Activated naive CD8-positive, alpha-beta T cell treated with anti-CD3 and anti-CD28 coated beads, Interleukin-2, amount 50 U/mL, for 24 hours (primary cell): ENCODE measurements around the gene GDPD4.

Experiments
- ATAC-seq: fragments of 150-1000 bp; cut with Tn5 transposase; one replicate; pipeline ENCODE4 v1.10.0; 2021
- DNase-seq: peaks from one replicate; pipeline ENCODE4 v3.0.0; 2021
- H3K27ac Mint-ChIP-seq: one replicate; pipeline ENCODE4 v1.8.0; 2021; ENCODE audit warnings: mild to moderate bottlenecking, mixed read lengths
- H3K27me3 Mint-ChIP-seq: one replicate; pipeline ENCODE4 v1.8.0; 2021; ENCODE audit warnings: mixed read lengths
- H3K36me3 Mint-ChIP-seq: one replicate; pipeline ENCODE4 v1.8.0; 2021; ENCODE audit warnings: low read depth, mixed read lengths
- H3K4me1 Mint-ChIP-seq: one replicate; pipeline ENCODE4 v1.8.0; 2021; ENCODE audit warnings: mixed read lengths
- H3K4me3 Mint-ChIP-seq: one replicate; pipeline ENCODE4 v1.8.0; 2021; ENCODE audit warnings: mild to moderate bottlenecking, moderate library complexity, mixed read lengths
- H3K9me3 Mint-ChIP-seq: one replicate; pipeline ENCODE4 v1.8.0; 2021; ENCODE audit warnings: mixed read lengths

The GDPD4 gene, protein sequence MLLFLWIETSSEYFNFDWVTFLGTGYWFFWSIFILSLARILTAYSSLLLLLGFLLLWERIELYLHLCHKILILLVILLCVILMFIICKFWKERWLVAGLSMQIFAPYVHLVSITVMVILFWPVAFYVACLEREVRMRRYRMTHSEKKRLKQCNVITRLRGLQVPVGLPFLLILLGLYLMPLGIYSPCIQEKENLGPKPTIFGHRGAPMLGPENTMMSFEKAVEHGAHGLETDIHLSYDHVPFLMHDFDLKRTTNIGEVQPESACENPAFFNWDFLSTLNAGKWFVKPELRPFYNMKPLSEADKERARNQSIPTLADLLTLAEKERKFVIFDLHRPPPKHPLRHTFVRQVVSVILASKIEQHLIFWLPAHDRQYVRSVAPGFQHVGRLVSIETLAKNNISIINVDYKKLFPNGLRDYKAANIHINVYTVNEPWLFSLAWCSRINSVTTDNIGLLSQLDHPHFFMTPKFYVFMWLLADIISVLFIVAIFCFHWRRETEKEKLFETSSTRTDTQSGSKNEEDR

DNA sequence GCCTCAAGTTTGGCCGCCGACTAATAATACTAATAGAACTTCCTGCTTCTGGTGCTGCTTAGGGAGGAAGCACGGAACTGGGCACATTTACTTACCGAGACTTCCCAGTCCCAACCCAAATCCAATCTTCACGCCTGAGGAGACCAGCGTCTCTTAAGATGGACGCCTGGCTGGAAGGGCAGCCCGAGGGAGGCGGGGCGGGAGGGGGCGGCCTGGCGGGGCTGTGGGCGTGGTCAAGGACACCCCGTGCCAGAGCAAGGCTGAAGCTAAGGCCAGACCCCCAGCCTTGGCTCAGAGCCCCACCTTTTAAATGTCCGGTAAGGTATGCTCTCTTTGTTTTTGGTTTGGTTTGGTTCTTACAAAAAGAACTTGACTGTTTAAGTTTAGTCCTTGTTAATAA, at the start of gene GDPD4:
Gene GDPD4, minus strand, starts transcription at position 177 of the 400 bp plus-strand sequence. CDS start 16,549 bp downstream, outside the sequence.
- no peak within 1 kb of the TSS for H3K27ac Mint-ChIP-seq
- H3K9me3 Mint-ChIP-seq = no peaks in the 10 kb centered on the region
- H3K27me3 Mint-ChIP-seq = no peaks in the 10 kb centered on the region
- H3K4me3 Mint-ChIP-seq = no peak within 1 kb of the TSS
- no peaks in the 10 kb centered on the region for H3K36me3 Mint-ChIP-seq
- no peak for DNase-seq
- no peak for ATAC-seq
- no peaks in the 10 kb centered on the region for H3K4me1 Mint-ChIP-seq

DNA sequence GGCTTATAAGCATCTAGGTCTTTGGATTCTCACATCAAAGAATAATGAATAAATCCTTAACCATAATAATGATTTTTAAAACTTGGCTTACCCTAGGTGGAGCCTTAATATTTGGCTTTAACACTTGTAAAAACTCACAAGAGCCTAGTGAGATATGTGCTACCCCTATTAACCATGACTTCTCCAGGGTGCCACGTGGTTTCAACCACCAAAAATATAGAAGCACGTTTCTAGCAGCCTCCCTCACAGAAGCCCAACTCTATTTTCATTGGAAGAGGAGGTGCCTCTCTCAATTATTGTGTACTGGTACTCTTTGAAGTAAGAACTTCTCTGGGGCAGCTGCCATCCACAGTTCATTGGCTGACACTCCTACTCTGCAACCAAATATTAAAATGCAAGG, 46.5 kb upstream of the GDPD4 start:
- ATAC-seq = no peak
- Mint-ChIP-seq H3K27me3 (no peaks in the 10 kb centered on the region), H3K36me3 (peaks cover 11% of the 10 kb centered on the region), H3K4me1 (no peaks in the 10 kb centered on the region), H3K27ac (no peak overlapping the region), H3K4me3 (no peak overlapping the region), H3K9me3 (no peaks in the 10 kb centered on the region)
- no peak for DNase-seq

DNA sequence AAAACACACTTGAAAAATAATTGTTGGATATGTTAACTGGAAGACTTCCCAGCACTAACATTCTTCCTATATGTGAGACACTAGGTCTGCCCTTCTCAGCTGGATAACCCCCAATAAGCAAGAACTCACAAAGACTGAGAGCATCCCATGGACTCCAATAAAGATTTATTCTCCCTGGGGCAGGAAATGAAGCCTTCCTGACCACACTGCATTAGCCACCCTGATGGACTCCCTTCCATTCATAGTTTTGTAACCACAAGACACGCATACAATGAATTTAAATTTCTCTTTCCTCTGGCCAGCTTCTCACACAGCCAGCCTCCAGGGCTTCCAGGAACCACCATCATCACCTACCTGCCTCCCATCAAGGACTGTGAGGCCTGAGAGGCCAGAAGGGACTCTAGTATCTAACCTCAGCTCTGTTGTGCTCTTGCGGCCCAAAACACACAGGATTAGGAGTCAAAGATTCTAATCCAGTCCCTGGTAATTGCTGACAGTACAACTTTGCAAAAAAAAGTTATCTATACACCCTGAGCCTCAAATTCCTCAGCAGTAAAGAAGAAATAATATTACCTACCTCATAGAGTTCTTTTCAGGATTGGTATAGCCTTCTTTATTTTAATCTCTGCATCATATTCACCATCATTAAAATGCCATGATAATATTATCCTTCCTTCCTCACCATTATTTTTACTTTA, 45.6 kb upstream of the GDPD4 start:
- Mint-ChIP-seq H3K36me3 (peaks cover 17% of the 10 kb centered on the region), H3K9me3 (no peaks in the 10 kb centered on the region), H3K27ac (no peak overlapping the region), H3K4me1 (no peaks in the 10 kb centered on the region), H3K27me3 (no peaks in the 10 kb centered on the region), H3K4me3 (no peak overlapping the region)
- ATAC-seq (no peak), DNase-seq (no peak)

DNA sequence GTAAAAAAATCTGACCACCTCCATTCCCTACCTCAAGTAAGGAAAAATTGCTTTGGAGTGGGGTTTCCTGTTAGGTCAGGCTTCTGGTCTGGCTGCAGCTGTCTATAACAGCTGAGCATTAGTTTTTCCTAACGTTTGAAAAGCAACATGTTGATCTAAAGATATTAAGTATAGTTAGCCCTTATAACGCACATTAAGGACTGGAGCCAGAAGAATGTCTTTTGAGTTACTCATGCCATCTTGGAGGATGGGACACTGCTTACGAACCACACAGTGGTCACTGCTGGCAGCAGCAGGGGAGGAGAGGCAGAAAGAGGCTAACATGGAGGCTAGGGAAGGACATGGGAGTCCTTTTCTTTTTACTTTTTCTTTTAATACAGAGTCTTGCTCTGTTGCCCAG, 44.1 kb upstream of the GDPD4 start:
- H3K4me1 Mint-ChIP-seq = no peaks in the 10 kb centered on the region
- H3K27ac Mint-ChIP-seq = no peak overlapping the region
- ATAC-seq (no peak), DNase-seq (no peak)
- peaks cover 25% of the 10 kb centered on the region for H3K36me3 Mint-ChIP-seq
- H3K27me3 Mint-ChIP-seq = no peaks in the 10 kb centered on the region
- no peak overlapping the region for H3K4me3 Mint-ChIP-seq
- H3K9me3 Mint-ChIP-seq = no peaks in the 10 kb centered on the region

DNA sequence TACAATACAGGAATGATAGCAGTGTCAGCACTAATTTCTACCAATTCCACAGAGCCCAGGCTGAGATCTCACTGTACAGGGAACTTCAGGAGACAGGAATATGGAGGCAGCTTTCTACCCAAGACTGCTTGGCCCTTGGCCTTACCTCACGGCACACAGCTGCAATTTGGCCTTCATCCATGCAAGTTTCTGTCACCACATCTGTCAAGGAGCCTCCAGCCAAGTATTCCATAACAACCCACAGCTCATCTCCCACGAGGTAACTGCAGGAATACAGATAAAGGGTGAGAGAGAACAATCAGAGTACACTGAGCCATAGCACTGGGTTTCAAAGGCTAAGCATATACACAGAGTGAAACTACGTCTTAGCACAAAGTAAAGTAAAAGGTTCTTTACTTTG, 39.0 kb upstream of the GDPD4 start:
- Mint-ChIP-seq H3K27ac (no peak overlapping the region), H3K4me1 (no peaks in the 10 kb centered on the region), H3K9me3 (no peaks in the 10 kb centered on the region), H3K27me3 (no peaks in the 10 kb centered on the region), H3K4me3 (no peak overlapping the region), H3K36me3 (peaks cover 25% of the 10 kb centered on the region)
- DNase-seq = no peak
- ATAC-seq = no peak

DNA sequence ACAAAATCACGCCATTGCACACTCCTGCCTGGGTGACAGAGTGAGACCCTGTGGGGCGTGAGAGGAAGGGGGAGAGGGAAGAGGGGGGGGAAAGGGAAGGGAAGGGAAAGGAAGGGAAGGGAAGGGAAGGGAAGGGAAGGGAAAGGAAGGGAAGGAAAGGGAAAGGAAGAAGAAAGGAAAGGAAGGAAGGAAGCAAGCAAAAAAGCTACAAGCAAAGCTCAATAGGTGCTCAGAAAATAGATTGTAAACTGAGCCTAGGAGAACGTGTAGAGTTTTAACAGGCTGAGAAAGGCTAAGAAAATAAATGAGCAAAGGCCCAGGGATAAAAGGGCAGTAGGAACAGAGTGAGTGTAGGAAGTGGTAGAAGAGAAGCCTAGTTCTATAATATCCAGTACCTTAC, 30.8 kb upstream of the GDPD4 start:
- H3K27me3 Mint-ChIP-seq = no peaks in the 10 kb centered on the region
- no peaks in the 10 kb centered on the region for H3K4me1 Mint-ChIP-seq
- H3K9me3 Mint-ChIP-seq = no peaks in the 10 kb centered on the region
- H3K27ac Mint-ChIP-seq = no peak overlapping the region
- DNase-seq = no peak
- no peak overlapping the region for H3K4me3 Mint-ChIP-seq
- no peak for ATAC-seq
- H3K36me3 Mint-ChIP-seq = peaks cover 34% of the 10 kb centered on the region

DNA sequence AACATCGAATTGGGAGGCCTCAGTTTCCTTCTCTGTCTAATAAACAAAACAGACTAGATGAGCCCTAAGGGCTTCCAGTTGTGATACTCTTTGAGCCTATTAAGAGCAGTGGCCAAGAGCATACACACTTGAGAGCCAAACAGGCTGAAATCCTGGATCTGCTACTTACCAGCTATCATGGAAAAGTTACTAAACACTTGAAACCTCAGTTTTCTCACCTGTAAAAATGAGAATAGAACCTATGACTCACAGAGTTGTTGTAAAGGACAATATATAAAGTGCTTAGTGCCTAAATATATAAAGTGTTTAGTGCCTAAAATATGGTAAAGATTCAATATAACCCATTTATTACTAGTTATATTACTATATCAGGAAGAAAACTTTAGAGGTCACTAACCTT, 23.7 kb upstream of the GDPD4 start:
- Mint-ChIP-seq H3K27ac (no peak overlapping the region), H3K4me1 (peaks cover 15% of the 10 kb centered on the region), H3K9me3 (no peaks in the 10 kb centered on the region), H3K4me3 (no peak overlapping the region), H3K36me3 (peaks cover 42% of the 10 kb centered on the region), H3K27me3 (no peaks in the 10 kb centered on the region)
- ATAC-seq = peak; percentile 76
- no peak for DNase-seq

DNA sequence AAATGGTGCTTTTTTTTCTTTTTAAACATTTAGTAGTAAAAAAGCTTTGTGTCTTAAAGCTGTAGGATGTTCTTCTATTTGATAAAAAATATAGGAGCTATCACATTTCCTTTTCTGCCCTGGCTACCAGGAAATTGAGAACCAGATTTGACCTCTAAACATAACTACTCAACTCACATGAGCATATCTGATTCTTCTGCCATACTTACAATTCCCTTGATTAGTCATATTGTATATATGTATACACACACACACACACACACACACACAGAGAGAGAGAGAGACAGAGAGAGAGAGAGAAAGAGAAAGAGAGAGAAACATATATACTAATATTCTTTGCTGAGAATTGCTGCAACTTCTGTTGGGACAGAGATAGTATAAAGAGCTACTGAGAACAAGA, 23.0 kb upstream of the GDPD4 start:
- peaks cover 38% of the 10 kb centered on the region for H3K36me3 Mint-ChIP-seq
- peaks cover 15% of the 10 kb centered on the region for H3K4me1 Mint-ChIP-seq
- ATAC-seq (no peak), DNase-seq (no peak)
- H3K27ac Mint-ChIP-seq = peak overlapping the region; percentile 31
- H3K27me3 Mint-ChIP-seq = no peaks in the 10 kb centered on the region
- H3K4me3 Mint-ChIP-seq = no peak overlapping the region
- no peaks in the 10 kb centered on the region for H3K9me3 Mint-ChIP-seq

DNA sequence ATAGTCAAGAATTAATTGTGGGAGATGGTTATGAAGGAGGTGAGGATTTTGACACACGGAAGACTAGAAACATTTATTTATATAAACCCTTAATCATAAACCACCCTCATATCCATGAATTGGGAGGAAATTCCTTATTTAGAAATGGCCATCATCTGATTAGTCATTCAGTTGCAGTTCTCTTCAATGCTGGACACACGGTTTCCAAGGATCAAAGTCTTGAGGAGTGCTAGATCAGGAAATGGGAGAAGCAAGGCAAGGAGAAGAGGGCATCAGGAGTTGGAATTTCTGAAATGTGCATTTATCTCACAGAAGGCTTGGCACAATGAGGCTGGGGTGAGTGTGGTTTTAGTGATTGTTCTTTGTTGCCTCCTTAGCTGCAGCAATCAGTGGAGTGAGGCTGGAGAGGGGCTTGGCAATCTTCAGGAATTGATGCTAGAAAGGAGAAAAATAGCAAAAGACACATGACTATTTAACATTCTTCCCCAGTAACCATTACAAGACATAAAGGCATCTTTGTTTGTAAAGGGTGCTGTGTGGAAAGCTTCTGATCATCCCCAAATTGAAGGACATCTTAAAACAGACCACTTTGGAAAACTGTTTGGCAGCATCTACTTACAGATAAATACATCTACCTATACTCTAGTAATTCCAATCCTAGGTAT, 21.6 kb upstream of the GDPD4 start:
- Mint-ChIP-seq H3K36me3 (peaks cover 29% of the 10 kb centered on the region), H3K9me3 (no peaks in the 10 kb centered on the region), H3K4me1 (peaks cover 15% of the 10 kb centered on the region), H3K27me3 (no peaks in the 10 kb centered on the region), H3K4me3 (no peak overlapping the region), H3K27ac (no peak overlapping the region)
- DNase-seq (no peak), ATAC-seq (no peak)

DNA sequence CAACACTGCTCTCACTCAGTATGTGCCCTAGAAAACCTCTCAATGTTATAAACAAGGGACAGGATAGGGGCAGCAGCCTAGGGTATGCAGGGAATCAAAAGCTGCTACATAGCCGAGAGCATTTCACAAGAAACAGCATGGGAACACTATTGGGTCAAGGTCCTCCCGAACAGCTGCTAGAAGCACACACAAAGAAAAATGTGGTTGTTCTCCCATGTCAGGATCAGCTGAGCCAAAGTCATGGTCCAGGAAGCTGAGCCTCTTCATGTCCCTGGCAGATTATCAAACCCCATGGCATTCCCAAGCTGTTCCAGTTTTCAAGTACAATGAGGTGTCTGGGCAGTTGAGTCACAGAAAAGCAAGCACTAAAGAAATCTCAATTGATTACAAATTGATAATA, 21.0 kb upstream of the GDPD4 start:
- Mint-ChIP-seq H3K4me3 (no peak overlapping the region), H3K27ac (no peak overlapping the region), H3K9me3 (no peaks in the 10 kb centered on the region), H3K4me1 (peaks cover 15% of the 10 kb centered on the region), H3K36me3 (peaks cover 24% of the 10 kb centered on the region), H3K27me3 (no peaks in the 10 kb centered on the region)
- ATAC-seq (no peak), DNase-seq (no peak)

DNA sequence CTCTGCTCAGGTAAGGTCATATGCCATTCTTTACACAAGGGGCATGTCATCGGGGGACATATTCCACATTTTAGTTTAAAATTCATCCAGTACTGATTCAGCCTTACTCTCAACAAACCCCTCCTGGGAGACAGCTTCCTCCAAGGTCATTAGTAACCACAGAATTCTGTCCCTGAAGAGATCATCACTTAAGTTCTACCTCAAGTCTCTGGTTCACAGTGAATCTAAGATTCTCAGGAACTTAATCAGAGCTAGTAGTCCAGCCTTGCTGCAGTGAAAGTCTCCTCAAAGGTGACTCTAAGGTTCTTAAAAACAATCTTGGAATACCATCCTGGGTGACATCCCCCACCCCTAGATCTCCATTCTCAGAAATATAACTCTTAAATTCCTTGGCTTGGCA, 18.9 kb upstream of the GDPD4 start:
- no peak for DNase-seq
- no peak for ATAC-seq
- peaks cover 10% of the 10 kb centered on the region for H3K4me1 Mint-ChIP-seq

DNA sequence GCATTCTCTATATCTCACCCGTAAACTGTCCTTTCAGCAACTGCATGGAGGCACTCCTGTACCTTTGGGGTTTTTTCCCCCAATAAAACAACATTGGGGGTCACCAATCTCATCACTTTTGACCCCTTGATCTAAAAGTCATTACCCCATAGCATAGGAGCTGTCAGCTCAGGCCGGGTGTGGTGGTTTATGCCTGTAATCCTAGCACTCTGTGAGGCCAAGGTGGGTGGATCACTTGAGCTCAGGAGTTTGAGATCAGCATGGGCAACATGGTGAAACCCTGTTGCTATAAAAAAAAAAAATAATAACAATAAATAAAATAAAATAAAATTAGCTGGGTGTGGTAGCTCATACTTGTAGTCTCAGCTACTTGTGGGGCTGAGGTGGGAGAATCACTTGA, 17.1 kb upstream of the GDPD4 start:
- H3K36me3 Mint-ChIP-seq = peaks cover 11% of the 10 kb centered on the region
- no peaks in the 10 kb centered on the region for H3K27me3 Mint-ChIP-seq
- H3K27ac Mint-ChIP-seq = no peak overlapping the region
- H3K4me1 Mint-ChIP-seq = no peaks in the 10 kb centered on the region
- no peak for DNase-seq
- no peaks in the 10 kb centered on the region for H3K9me3 Mint-ChIP-seq
- no peak for ATAC-seq
- H3K4me3 Mint-ChIP-seq = no peak overlapping the region

More for the DNA sequence above, 18.9 kb upstream of the GDPD4 start:
- Mint-ChIP-seq H3K27ac (no peak overlapping the region), H3K4me3 (no peak overlapping the region), H3K27me3 (no peaks in the 10 kb centered on the region), H3K36me3 (peaks cover 15% of the 10 kb centered on the region), H3K9me3 (no peaks in the 10 kb centered on the region)

DNA sequence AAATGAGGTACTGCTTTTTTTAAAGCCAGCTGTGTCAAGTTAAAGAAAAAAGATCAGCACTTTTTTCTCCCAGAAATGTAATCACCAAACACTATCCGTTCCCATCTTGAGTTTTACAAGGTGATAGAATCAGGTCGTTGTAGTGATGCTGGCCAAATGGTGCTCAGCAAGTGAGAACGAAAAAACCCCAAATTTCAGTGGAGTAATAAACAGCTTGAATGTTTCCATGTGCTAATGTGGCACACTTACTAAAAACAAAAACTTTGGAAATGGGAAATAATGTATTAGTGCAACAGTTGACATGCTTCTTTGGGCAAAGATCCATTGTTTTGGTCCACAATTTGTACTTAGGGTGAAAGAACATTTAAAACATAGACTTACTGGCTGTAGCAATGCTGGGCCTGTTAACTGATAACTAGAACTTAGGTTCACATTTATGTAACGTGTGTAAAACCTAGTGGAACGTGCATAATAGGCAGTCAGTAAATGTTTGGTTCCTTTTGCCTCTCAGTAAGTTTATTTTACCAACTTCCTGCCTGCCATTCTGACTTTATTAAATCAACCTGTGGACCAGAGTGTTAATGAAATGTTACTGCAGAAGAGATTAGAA, 15.4 kb upstream of the GDPD4 start:
- H3K9me3 Mint-ChIP-seq = no peaks in the 10 kb centered on the region

DNA sequence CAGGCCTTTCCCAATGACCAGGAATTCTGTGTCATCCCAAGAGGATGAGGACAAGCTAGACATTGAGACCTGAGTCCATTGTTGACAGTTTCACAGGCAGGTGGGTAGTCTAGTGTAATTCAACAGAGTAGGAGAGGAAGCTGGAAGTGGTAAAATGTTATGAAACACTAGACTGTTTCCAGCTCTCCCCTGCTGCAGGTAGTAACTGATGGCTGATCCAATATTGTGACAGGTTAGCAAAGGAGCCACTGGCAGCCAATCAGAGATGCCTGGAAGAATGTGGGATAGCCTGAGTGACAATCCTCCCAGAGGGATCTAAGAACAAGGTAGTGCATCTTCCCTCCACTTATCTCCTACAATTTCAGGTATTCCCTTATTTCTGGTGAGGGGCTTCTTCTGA, 10.6 kb upstream of the GDPD4 start:
- ATAC-seq (no peak), DNase-seq (no peak)
- Mint-ChIP-seq H3K27me3 (no peaks in the 10 kb centered on the region), H3K27ac (no peak overlapping the region), H3K9me3 (no peaks in the 10 kb centered on the region), H3K4me1 (peaks cover 14% of the 10 kb centered on the region), H3K36me3 (peaks cover 1% of the 10 kb centered on the region), H3K4me3 (no peak overlapping the region)

More for the DNA sequence above, 15.4 kb upstream of the GDPD4 start:
- Mint-ChIP-seq H3K27me3 (no peaks in the 10 kb centered on the region), H3K36me3 (peaks cover 1% of the 10 kb centered on the region), H3K4me1 (no peaks in the 10 kb centered on the region), H3K4me3 (no peak overlapping the region), H3K27ac (no peak overlapping the region)
- ATAC-seq (no peak), DNase-seq (no peak)
